Neuronal stem cell (in vitro differentiated cells): Measurements from ENCODE around the gene PACS2.
"Not testable (repeated sequence)": the region's sequence is repeated elsewhere in the genome, so short reads cannot be mapped to it uniquely, and the experiment has no call there.

Source experiments
- DNase-seq: peaks from one replicate; pipeline ENCODE4 v3.0.0-alpha.2; 2013; ENCODE audit warnings: low spot score
- H2AFZ ChIP-seq: one replicate; pipeline ENCODE4 v1.6.1; 2013; ENCODE audit warnings: mild to moderate bottlenecking, low read length, inconsistent platforms
- H2AK5ac ChIP-seq: 2 replicates; pipeline ENCODE4 v1.6.1; 2013; ENCODE audit warnings: low read depth, mild to moderate bottlenecking, inconsistent platforms, low read length, moderate library complexity, mixed read lengths
- H2BK120ac ChIP-seq: 2 replicates; pipeline ENCODE4 v1.6.1; 2013; ENCODE audit warnings: low read depth, mild to moderate bottlenecking, inconsistent platforms, low read length, moderate library complexity, mixed read lengths
- H2BK12ac ChIP-seq: one replicate; pipeline ENCODE4 v1.6.1; 2013; ENCODE audit warnings: low read length, inconsistent platforms
- H2BK15ac ChIP-seq: 2 replicates; pipeline ENCODE4 v1.6.1; 2013; ENCODE audit warnings: mild to moderate bottlenecking, low read length, inconsistent platforms, mixed read lengths
- H2BK5ac ChIP-seq: one replicate; pipeline ENCODE4 v1.6.1; 2013; ENCODE audit warnings: inconsistent platforms, mild to moderate bottlenecking, low read length, moderate library complexity
- H3K14ac ChIP-seq: one replicate; pipeline ENCODE4 v1.6.1; 2013; ENCODE audit warnings: low read length, inconsistent platforms
- H3K18ac ChIP-seq: 2 replicates; pipeline ENCODE4 v1.6.1; 2013; ENCODE audit warnings: low read length, inconsistent platforms
- H3K23ac ChIP-seq: 2 replicates; pipeline ENCODE4 v1.6.1; 2013; ENCODE audit warnings: low read depth, mild to moderate bottlenecking, mixed read lengths, low read length, inconsistent platforms; ENCODE audit not compliant: poor library complexity
- H3K27ac ChIP-seq: replicated peaks from 3 replicates; pipeline ENCODE4 v1.5.1; 2013; ENCODE audit warnings: low read length, inconsistent platforms
- H3K27me3 ChIP-seq, 3 experiments: 2 replicates each; pipeline ENCODE4 v1.6.1; 2013; ENCODE audit warnings: low read length in 3 of 3, mild to moderate bottlenecking in 2 of 3, inconsistent platforms in 1 of 3, low read depth in 1 of 3, mixed read lengths in 1 of 3, moderate library complexity in 1 of 3; ENCODE audit not compliant: control insufficient read depth in 3 of 3, insufficient read depth in 3 of 3
- H3K36me3 ChIP-seq, 2 donors: replicated peaks in 1 of 2; 2 replicates each; pipeline ENCODE4 v1.6.1; 2013; ENCODE audit warnings: low read length in 2 of 2; ENCODE audit not compliant: control insufficient read depth in 2 of 2, insufficient read depth in 2 of 2
- H3K4ac ChIP-seq: 2 replicates; pipeline ENCODE4 v1.6.1; 2013; ENCODE audit warnings: inconsistent platforms, mild to moderate bottlenecking, low read length, moderate library complexity
- H3K4me1 ChIP-seq, 2 donors: 1 replicate in 1 of 2; 2 replicates in 1 of 2; pipeline ENCODE4 v1.6.1; 2013; ENCODE audit warnings: low read length in 2 of 2, low read depth in 1 of 2; ENCODE audit not compliant: control insufficient read depth in 2 of 2, insufficient read depth in 1 of 2
- H3K4me2 ChIP-seq: one replicate; pipeline ENCODE4 v1.6.1; 2013; ENCODE audit warnings: mild to moderate bottlenecking, low read length, inconsistent platforms; ENCODE audit not compliant: insufficient read depth, poor library complexity, severe bottlenecking
- H3K4me3 ChIP-seq, 2 donors: 2 replicates each; pipeline ENCODE4 v1.5.1; 2013; ENCODE audit warnings: low read length in 2 of 2, mild to moderate bottlenecking in 2 of 2, inconsistent platforms in 1 of 2, moderate library complexity in 1 of 2
- H3K79me1 ChIP-seq: one replicate; pipeline ENCODE4 v1.6.1; 2013; ENCODE audit warnings: low read depth, mild to moderate bottlenecking, inconsistent platforms, low read length, moderate library complexity
- H3K9ac ChIP-seq: one replicate; pipeline ENCODE4 v1.6.1; 2013; ENCODE audit warnings: mild to moderate bottlenecking, low read depth, low read length, inconsistent platforms; ENCODE audit not compliant: poor library complexity
- H3K9me3 ChIP-seq, 2 donors: replicated peaks in 1 of 2; 2 replicates each; pipeline versions ENCODE3 to v1.6.1; 2013; ENCODE audit warnings: low read length in 2 of 2, mild to moderate bottlenecking in 2 of 2, inconsistent platforms in 1 of 2, low read depth in 1 of 2, mixed read lengths in 1 of 2, moderate library complexity in 1 of 2; ENCODE audit not compliant: control insufficient read depth in 2 of 2, insufficient read depth in 1 of 2
- H4K8ac ChIP-seq: one replicate; pipeline ENCODE4 v1.6.1; 2013; ENCODE audit warnings: low read depth, mild to moderate bottlenecking, inconsistent platforms, low read length, moderate library complexity
- H4K91ac ChIP-seq: one replicate; pipeline ENCODE4 v1.6.1; 2013; ENCODE audit warnings: low read length, low read depth, mild to moderate bottlenecking, inconsistent platforms; ENCODE audit not compliant: poor library complexity
- WGBS, 2 donors: extraction: QIAGEN DNeasy Blood & Tissue Kit; methylation state at CpG; one replicate each; pipeline ENCODE4 v1.1.7; 2013; ENCODE audit warnings: missing lambda C conversion rate in 2 of 2, mixed read lengths in 1 of 2; ENCODE audit not compliant: insufficient read length in 2 of 2, insufficient replicate concordance in 1 of 2; ENCODE audit errors: extremely low coverage in 2 of 2; 5-methylcytosine and 5-hydroxymethylcytosine counted together

The PACS2 gene

DNA sequence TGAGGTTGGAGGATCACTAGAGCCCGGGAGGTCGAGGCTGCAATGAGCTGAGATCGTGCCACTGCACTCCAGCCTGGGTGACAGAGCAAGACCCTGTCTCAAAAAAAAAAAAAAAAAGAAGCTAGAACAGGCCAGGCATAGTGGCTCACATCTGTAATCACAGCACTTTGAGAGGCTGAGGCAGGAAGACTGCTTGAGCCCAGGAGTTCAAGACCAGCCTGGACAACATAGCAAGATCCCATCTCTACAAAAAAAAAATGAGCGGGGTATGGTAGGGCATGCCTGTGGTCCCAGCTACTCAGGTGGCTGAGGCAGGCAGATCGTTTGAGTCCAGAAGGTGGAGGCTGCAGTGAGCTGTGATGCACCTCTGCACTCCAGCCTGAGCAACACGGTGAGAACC is 25.6 kb upstream of the PACS2 start:
- H2AK5ac ChIP-seq, H3K4ac ChIP-seq, H3K14ac ChIP-seq, H3K27me3 ChIP-seq, H4K8ac ChIP-seq, DNase-seq, H2BK120ac ChIP-seq, H2AFZ ChIP-seq, H2BK12ac ChIP-seq, H3K4me3 ChIP-seq, H4K91ac ChIP-seq, H3K4me2 ChIP-seq, H3K18ac ChIP-seq, H3K9me3 ChIP-seq, H3K23ac ChIP-seq, H3K4me1 ChIP-seq, H3K9ac ChIP-seq, H2BK15ac ChIP-seq, H2BK5ac ChIP-seq, H3K36me3 ChIP-seq, H3K27ac ChIP-seq: not testable (repeated sequence)
- peaks cover 21% of the 10 kb centered on the region for H3K79me1 ChIP-seq
- no CpG with 5 or more reads among the region's 6 CpGs for WGBS, 2 donors

DNA sequence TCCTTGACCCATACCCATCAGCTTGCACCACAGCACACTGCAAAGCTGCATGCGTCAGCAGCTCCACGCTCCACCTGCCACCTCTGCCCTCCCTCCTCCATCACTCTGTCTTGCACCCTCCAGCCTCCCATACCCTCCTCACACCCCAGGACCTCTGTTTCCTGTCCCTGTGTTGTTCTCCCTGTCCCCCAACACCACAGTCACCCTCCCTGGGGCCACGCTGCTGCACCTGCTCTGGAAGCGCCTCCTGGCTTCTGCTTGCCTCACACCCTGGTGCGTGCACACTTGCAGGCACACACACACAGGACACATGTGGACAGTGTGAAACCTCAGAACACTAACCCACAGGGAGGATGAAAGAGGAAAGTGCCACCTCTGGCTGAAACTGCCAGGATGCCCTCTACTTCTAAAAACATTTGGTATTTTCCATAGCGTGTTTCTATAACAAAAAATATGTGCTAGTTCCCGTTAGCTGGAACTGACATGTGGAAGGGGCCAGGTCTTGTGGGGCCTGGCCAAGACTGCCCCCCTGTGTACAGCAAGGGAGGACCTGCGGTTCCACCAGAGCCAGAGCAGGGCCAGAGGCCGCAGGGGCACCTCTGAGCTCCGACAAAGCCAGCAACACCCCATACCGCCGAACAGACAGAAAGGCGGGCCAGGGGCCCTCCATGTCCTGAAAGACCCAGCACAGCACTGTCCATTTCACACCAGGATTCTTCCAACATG is 23.8 kb upstream of the PACS2 start:
- no peak overlapping the region for H4K8ac ChIP-seq
- no peak overlapping the region for H2BK12ac ChIP-seq
- H3K27me3 ChIP-seq: no peaks in the 10 kb centered on the region
- H2AFZ ChIP-seq: no peak overlapping the region
- no peak overlapping the region for H3K4ac ChIP-seq
- no peak overlapping the region for H3K4me2 ChIP-seq
- peak overlapping the region; percentile 5 for H3K9ac ChIP-seq
- no CpG with 5 or more reads among the region's 13 CpGs for WGBS, 2 donors
- no peak overlapping the region for H3K4me3 ChIP-seq
- DNase-seq: no peak
- H2BK5ac ChIP-seq: no peak overlapping the region
- no peak overlapping the region for H2BK15ac ChIP-seq
- H3K27ac ChIP-seq: no peak overlapping the region
- peaks cover 1 to 13% of the 10 kb centered on the region in 2 donors for H3K4me1 ChIP-seq
- H3K14ac ChIP-seq: no peak overlapping the region
- no peak overlapping the region for H2BK120ac ChIP-seq
- no peaks in the 10 kb centered on the region for H3K36me3 ChIP-seq
- no peaks in the 10 kb centered on the region for H3K9me3 ChIP-seq
- H4K91ac ChIP-seq: peak overlapping the region; percentile 34
- no peak overlapping the region for H3K23ac ChIP-seq
- no peak overlapping the region for H2AK5ac ChIP-seq
- peaks cover 17% of the 10 kb centered on the region for H3K79me1 ChIP-seq
- no peak overlapping the region for H3K18ac ChIP-seq

DNA sequence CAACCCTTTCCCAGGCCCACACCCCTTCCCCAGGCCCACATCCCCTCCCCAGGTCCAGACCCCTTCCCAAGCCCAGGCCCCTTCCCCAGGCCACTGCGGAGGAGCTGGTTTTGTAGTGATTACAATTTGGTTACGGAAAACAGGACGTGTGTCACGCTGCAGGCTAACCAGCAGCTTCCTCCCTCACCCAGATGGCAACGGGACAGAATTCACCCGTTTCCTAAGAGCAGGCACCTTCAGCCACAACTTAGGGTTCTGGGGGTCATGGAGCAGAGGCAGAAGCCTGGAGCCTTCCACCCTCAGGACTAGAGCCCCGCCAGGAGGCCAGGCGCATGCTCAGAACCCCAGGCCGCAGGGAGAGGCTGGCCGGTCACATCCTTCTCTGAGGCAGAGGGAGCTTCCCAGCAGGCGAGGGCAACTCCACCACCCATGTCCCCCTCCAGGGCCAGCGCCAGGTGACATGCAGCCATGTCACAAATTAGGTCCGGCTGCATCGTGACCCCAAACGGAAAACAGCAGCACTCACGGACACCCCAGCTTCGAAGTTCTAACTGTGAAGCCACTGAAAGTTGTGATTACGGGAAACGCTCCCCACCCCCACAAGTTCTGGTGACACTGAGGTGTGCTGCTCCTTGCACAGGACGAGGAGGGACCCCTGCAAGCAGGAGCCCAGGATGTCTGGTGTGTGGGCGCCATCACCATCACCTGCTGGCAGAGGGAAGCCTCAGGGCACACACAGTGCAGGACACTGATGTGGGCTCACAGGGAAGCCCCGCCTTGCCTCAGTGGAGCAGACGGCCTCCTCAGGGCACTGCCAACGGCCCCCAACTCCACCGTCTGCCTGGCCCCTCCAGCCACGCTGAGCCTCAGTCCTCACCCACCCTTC is 21.5 kb upstream of the PACS2 start:
- Histone ChIP-seq H3K4me3 (no peak overlapping the region), H3K14ac (peak overlapping the region; percentile 31), H2AK5ac (no peak overlapping the region), H3K79me1 (peaks cover 7% of the 10 kb centered on the region), H3K27ac (no peak overlapping the region), H2AFZ (no peak overlapping the region), H3K4me2 (no peak overlapping the region), H3K9me3 (no peaks in the 10 kb centered on the region), H3K23ac (no peak overlapping the region), H4K8ac (peak overlapping the region; percentile 43), H2BK15ac (no peak overlapping the region), H2BK120ac (no peak overlapping the region), H3K18ac (peak overlapping the region; percentile 76), H2BK12ac (peak overlapping the region; percentile 31), H3K36me3 (no peaks in the 10 kb centered on the region), H4K91ac (no peak overlapping the region), H2BK5ac (no peak overlapping the region), H3K4me1 (peaks cover 1 to 13% of the 10 kb centered on the region in 2 donors), H3K9ac (no peak overlapping the region), H3K27me3 (no peaks in the 10 kb centered on the region), H3K4ac (no peak overlapping the region)
- WGBS, 2 donors: no CpG with 5 or more reads among the region's 26 CpGs
- no peak for DNase-seq

DNA sequence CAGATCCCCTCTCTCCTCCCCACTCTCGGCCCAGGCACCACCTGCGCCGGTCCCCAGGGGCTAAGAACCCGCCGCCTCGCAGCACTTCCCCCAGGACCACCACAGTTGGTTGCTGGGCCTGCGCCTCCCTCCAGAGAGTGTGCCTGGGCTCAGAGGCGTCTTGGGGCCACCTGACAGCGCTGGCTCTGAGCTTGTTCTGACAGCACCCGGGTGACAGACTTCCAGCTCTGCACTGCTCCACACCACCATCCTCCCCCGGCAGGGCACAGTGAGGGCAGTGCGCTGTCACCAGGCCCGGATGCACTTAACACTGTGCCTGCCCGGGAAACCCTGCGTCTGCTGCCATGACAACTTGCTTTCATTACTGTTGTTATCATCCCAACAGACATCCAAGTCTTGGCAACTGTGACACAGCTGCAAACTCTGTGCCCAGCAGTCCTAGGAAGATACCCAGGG is 20.4 kb upstream of the PACS2 start:
- Histone ChIP-seq H3K36me3 (no peaks in the 10 kb centered on the region), H2BK12ac (no peak overlapping the region), H3K27me3 (no peaks in the 10 kb centered on the region), H2BK120ac (no peak overlapping the region), H2AFZ (no peak overlapping the region), H3K4me2 (no peak overlapping the region), H3K9ac (peak overlapping the region; percentile 72), H4K91ac (no peak overlapping the region), H3K4ac (no peak overlapping the region), H3K23ac (no peak overlapping the region), H3K9me3 (no peaks in the 10 kb centered on the region), H2AK5ac (peak overlapping the region; percentile 54), H3K4me1 (peaks cover 1 to 13% of the 10 kb centered on the region in 2 donors), H3K27ac (no peak overlapping the region), H4K8ac (no peak overlapping the region), H3K79me1 (peaks cover 5% of the 10 kb centered on the region), H2BK5ac (no peak overlapping the region), H3K4me3 (no peak overlapping the region), H3K18ac (no peak overlapping the region), H2BK15ac (no peak overlapping the region), H3K14ac (no peak overlapping the region)
- WGBS, 2 donors: no CpG with 5 or more reads among the region's 15 CpGs
- no peak for DNase-seq
